H1 (cell line): ENCODE results near the gene NLRP1. TPM values are rescaled to one million over a fixed set of nuclear protein-coding genes. Genes with fewer than 3 reads are reported as not detected.

Experiments
- CTCF ChIA-PET: fragments of 300-600 bp; sonication (Branson Sonifier 250); formaldehyde crosslinking; loops from one replicate; lab custom pipeline; 2021; ENCODE audit not compliant: partially characterized antibody; lab: Charles Lee
- POLR2A ChIA-PET: fragments of 300-600 bp; sonication (Branson Sonifier 250); formaldehyde crosslinking; loops from one replicate; lab custom pipeline; 2021; ENCODE audit warnings: inconsistent platforms; ENCODE audit not compliant: partially characterized antibody; lab: Charles Lee
- DNase-seq, 2 experiments: peaks; one replicate each; pipeline versions ENCODE4 v3.0.0 to v3.0.0-alpha.2; 2010 to 2022; ENCODE audit warnings: low spot score in 2 of 2, low read depth in 1 of 2, mixed read lengths in 1 of 2
- FAIRE-seq: peaks from 2 replicates; lab custom pipeline; 2011; peaks lifted over from hg19 to GRCh38; lab: Jason Lieb, UNC
- H2AFZ ChIP-seq: 2 replicates; pipeline ENCODE4 v1.8.1; 2012; ENCODE audit warnings: low read length, inconsistent platforms
- H2AK5ac ChIP-seq: 2 replicates; pipeline ENCODE4 v1.6.1; 2013; ENCODE audit warnings: low read depth, low read length
- H2BK120ac ChIP-seq: replicated peaks from 2 replicates; pipeline ENCODE3; 2013; ENCODE audit warnings: low read depth, low read length, inconsistent platforms
- H2BK12ac ChIP-seq: 2 replicates; pipeline ENCODE4 v1.6.1; 2013; ENCODE audit warnings: low read depth, low read length
- H2BK15ac ChIP-seq: 2 replicates; pipeline ENCODE4 v1.6.1; 2013; ENCODE audit warnings: low read length
- H2BK20ac ChIP-seq: 2 replicates; pipeline ENCODE4 v1.6.1; 2013; ENCODE audit warnings: low read length
- H2BK5ac ChIP-seq: 2 replicates; pipeline ENCODE4 v1.6.1; 2013; ENCODE audit warnings: low read depth, low read length
- H3K14ac ChIP-seq: 2 replicates; pipeline ENCODE4 v1.6.1; 2013; ENCODE audit warnings: inconsistent platforms; ENCODE audit not compliant: insufficient read length
- H3K18ac ChIP-seq: 2 replicates; pipeline ENCODE4 v1.6.1; 2013; ENCODE audit warnings: low read length; ENCODE audit errors: extremely low read depth
- H3K23ac ChIP-seq: 2 replicates; pipeline ENCODE4 v1.6.1; 2013; ENCODE audit warnings: inconsistent platforms; ENCODE audit not compliant: insufficient read length
- H3K23me2 ChIP-seq: 2 replicates; pipeline ENCODE4 v1.6.1; 2013; ENCODE audit warnings: low read depth, low read length
- H3K27ac ChIP-seq: 2 replicates; pipeline ENCODE4 v1.6.1; 2011; ENCODE audit warnings: low read depth, low read length, inconsistent platforms
- H3K27me3 ChIP-seq, 4 experiments: replicated peaks in 1 of 4; 1 replicate in 1 of 4; 2 replicates in 3 of 4; pipeline versions ENCODE4 v1.6.1 to v1.8.1; 2011 to 2013; ENCODE audit warnings: low read length in 3 of 4, mild to moderate bottlenecking in 3 of 4, inconsistent platforms in 2 of 4, mixed read lengths in 2 of 4, moderate library complexity in 1 of 4; ENCODE audit not compliant: control insufficient read depth in 3 of 4, insufficient read depth in 3 of 4; ENCODE audit errors: extremely low read depth in 1 of 4
- H3K36me3 ChIP-seq, 4 experiments: 2 replicates each; pipeline versions ENCODE4 v1.6.1 to v1.8.1; 2011 to 2013; ENCODE audit warnings: mild to moderate bottlenecking in 4 of 4, low read length in 3 of 4, moderate library complexity in 2 of 4, control low read depth in 1 of 4, inconsistent platforms in 1 of 4; ENCODE audit not compliant: insufficient read depth in 4 of 4, control insufficient read depth in 2 of 4
- H3K4ac ChIP-seq: replicated peaks from 2 replicates; pipeline ENCODE3; 2013; ENCODE audit warnings: low read length, low read depth, mixed read lengths, inconsistent platforms; ENCODE audit not compliant: insufficient read length
- H3K4me1 ChIP-seq, 4 experiments: replicated peaks in 1 of 4; 1 replicate in 1 of 4; 2 replicates in 3 of 4; pipeline versions ENCODE4 v1.6.1 to v1.8.1; 2011 to 2013; ENCODE audit warnings: low read length in 3 of 4, inconsistent platforms in 2 of 4, mixed read lengths in 1 of 4; ENCODE audit not compliant: insufficient read depth in 4 of 4, control insufficient read depth in 3 of 4
- H3K4me2 ChIP-seq, 2 experiments: 2 replicates each; pipeline versions ENCODE4 v1.6.1 to v1.8.1; 2011 to 2013; ENCODE audit warnings: low read depth in 2 of 2, low read length in 2 of 2, control low read depth in 1 of 2, inconsistent platforms in 1 of 2, mild to moderate bottlenecking in 1 of 2; ENCODE audit not compliant: insufficient read depth in 1 of 2
- H3K4me3 ChIP-seq, 4 experiments: fragments of 200-600, 300-600 bp in 1 of 4; sonication (generic), shearing (Covaris generic), sonication (Bioruptor Twin) in 1 of 4; 2 replicates each; pipeline versions ENCODE4 v1.5.1 to v1.8.1; 2011 to 2016; ENCODE audit warnings: low read length in 4 of 4, low read depth in 3 of 4, control low read depth in 2 of 4, inconsistent platforms in 2 of 4, mild to moderate bottlenecking in 2 of 4, mixed read lengths in 1 of 4, moderate library complexity in 1 of 4; ENCODE audit not compliant: insufficient read depth in 2 of 4; ENCODE audit errors: extremely low read depth in 1 of 4
- H3K56ac ChIP-seq: replicated peaks from 2 replicates; pipeline ENCODE3; 2013; ENCODE audit warnings: low read depth, mild to moderate bottlenecking, mixed read lengths, low read length, inconsistent platforms; ENCODE audit not compliant: insufficient read length
- H3K79me1 ChIP-seq: 2 replicates; pipeline ENCODE4 v1.6.1; 2013; ENCODE audit warnings: low read depth, low read length, control low read depth
- H3K79me2 ChIP-seq, 2 experiments: 2 replicates each; pipeline versions ENCODE4 v1.6.1 to v1.8.1; 2012 to 2013; ENCODE audit warnings: low read length in 2 of 2, mild to moderate bottlenecking in 2 of 2, inconsistent platforms in 1 of 2; ENCODE audit not compliant: insufficient read depth in 2 of 2, control insufficient read depth in 1 of 2
- H3K9ac ChIP-seq, 4 experiments: replicated peaks in 1 of 4; 1 replicate in 1 of 4; 2 replicates in 3 of 4; pipeline versions ENCODE4 v1.6.1 to v1.8.1; 2011 to 2013; ENCODE audit warnings: low read depth in 3 of 4, low read length in 3 of 4, control low read depth in 2 of 4, mild to moderate bottlenecking in 2 of 4, moderate library complexity in 2 of 4, inconsistent platforms in 1 of 4; ENCODE audit errors: extremely low read depth in 1 of 4
- H3K9me3 ChIP-seq, 2 experiments: 2 replicates each; pipeline versions ENCODE4 v1.6.1 to v1.8.1; 2012 to 2013; ENCODE audit warnings: mild to moderate bottlenecking in 2 of 2, moderate library complexity in 2 of 2, control low read depth in 1 of 2, inconsistent platforms in 1 of 2, low read depth in 1 of 2, low read length in 1 of 2, mixed read lengths in 1 of 2; ENCODE audit not compliant: insufficient read depth in 2 of 2
- H4K20me1 ChIP-seq, 2 experiments: replicated peaks in 1 of 2; 2 replicates each; pipeline versions ENCODE3 to v1.8.1; 2011 to 2013; ENCODE audit warnings: inconsistent platforms in 2 of 2, low read length in 2 of 2, mild to moderate bottlenecking in 1 of 2; ENCODE audit not compliant: insufficient read depth in 2 of 2, control insufficient read depth in 1 of 2
- H4K5ac ChIP-seq: 2 replicates; pipeline ENCODE4 v1.6.1; 2013; ENCODE audit warnings: low read length, low read depth, mixed read lengths, inconsistent platforms; ENCODE audit not compliant: insufficient read length
- H4K8ac ChIP-seq: 2 replicates; pipeline ENCODE4 v1.8.0; 2013; ENCODE audit warnings: mild to moderate bottlenecking, moderate library complexity, low read length, inconsistent platforms; ENCODE audit not compliant: insufficient read depth; ENCODE audit errors: extremely low read depth
- H4K91ac ChIP-seq: replicated peaks from 2 replicates; pipeline ENCODE3; 2013; ENCODE audit warnings: low read length, mixed read lengths, inconsistent platforms; ENCODE audit not compliant: insufficient read length
- ASH2L ChIP-seq: fragments of 200-600, 300-600 bp; sonication (generic); IDR thresholded peaks from one replicate; pipeline ENCODE4 v1.7.1; 2017; ENCODE audit warnings: low read length
- EGR1 ChIP-seq: IDR thresholded peaks from 2 replicates; pipeline ENCODE4 v1.6.1; 2011; ENCODE audit warnings: low read depth, low read length, borderline replicate concordance
- GABPA ChIP-seq: IDR thresholded peaks from 2 replicates; pipeline ENCODE4 v1.6.1; 2011; ENCODE audit warnings: mild to moderate bottlenecking, low read length, moderate library complexity, borderline replicate concordance; ENCODE audit not compliant: insufficient read depth
- GTF2F1 ChIP-seq: IDR thresholded peaks from 2 replicates; pipeline ENCODE4 v1.6.1; 2012; ENCODE audit warnings: low read depth, low read length, improper control_type of control experiment, borderline replicate concordance
- MAFK ChIP-seq: IDR thresholded peaks from 2 replicates; pipeline ENCODE4 v1.6.1; 2012; ENCODE audit warnings: low read depth, mild to moderate bottlenecking, improper control_type of control experiment, low read length
- SP2 ChIP-seq: IDR thresholded peaks from 2 replicates; pipeline ENCODE4 v1.6.1; 2012; ENCODE audit warnings: mild to moderate bottlenecking, low read length, inconsistent platforms
- TBP ChIP-seq: IDR thresholded peaks from 2 replicates; pipeline ENCODE4 v1.6.1; 2011; ENCODE audit warnings: low read depth, low read length, improper control_type of control experiment
- TEAD4 ChIP-seq: IDR thresholded peaks from 2 replicates; pipeline ENCODE4 v1.6.1; 2012; ENCODE audit warnings: low read depth, low read length, inconsistent platforms, mixed read lengths
- WGBS, 2 experiments: shearing (Covaris generic) in 1 of 2; methylation state at CpG; one replicate each; pipeline versions ENCODE4 v1.1.6 to v1.1.7; 2013 to 2015; ENCODE audit warnings: low lambda C conversion rate in 2 of 2, mixed read lengths in 2 of 2, inconsistent platforms in 1 of 2, low coverage in 1 of 2, missing lambda C conversion rate in 1 of 2; ENCODE audit not compliant: insufficient replicate concordance in 2 of 2, insufficient coverage in 1 of 2, insufficient read length in 1 of 2; ENCODE audit errors: extremely low coverage in 1 of 2, missing lambda C conversion rate in 1 of 2; 5-methylcytosine and 5-hydroxymethylcytosine counted together
- polyA plus RNA-seq, 7 experiments: library from polyadenylated mRNA; depleted of rRNA in 3 of 7; stranded (reverse) in 5 of 7; unstranded in 2 of 7; fragments of >200 nt in 5 of 7; fragments of 200-250 nt in 2 of 7; gene quantifications; 1 replicate in 5 of 7; 2 replicates in 1 of 7; 4 replicates in 1 of 7; pipeline versions ENCODE4 v1.2.1 to v1.2.3, GENCODE V29; 2011 to 2013; ENCODE audit warnings: missing spikeins in 2 of 7, mixed read lengths in 2 of 7
- total RNA-seq: library from RNA; stranded (reverse); fragmentation: NEBNext Ultra II Directional; extraction: Animal tissue kit (Norgen Biotek cat#: 25700); gene quantifications from 2 replicates; pipeline ENCODE4 v1.2.1, GENCODE V29; 2021
- TF ChIP-seq, protein P1 (sequence below): IDR thresholded peaks from 2 replicates; pipeline ENCODE4 v1.6.1; 2011; ENCODE audit warnings: low read depth, mild to moderate bottlenecking, low read length; ENCODE audit not compliant: insufficient read depth

Gene NLRP1
- total and polyA plus RNA-seq, 2 of the 8 experiments (the other 6 are each of a cell fraction or from before 2014, with no cell fraction given): 8.6 to 10.4 TPM

DNA sequence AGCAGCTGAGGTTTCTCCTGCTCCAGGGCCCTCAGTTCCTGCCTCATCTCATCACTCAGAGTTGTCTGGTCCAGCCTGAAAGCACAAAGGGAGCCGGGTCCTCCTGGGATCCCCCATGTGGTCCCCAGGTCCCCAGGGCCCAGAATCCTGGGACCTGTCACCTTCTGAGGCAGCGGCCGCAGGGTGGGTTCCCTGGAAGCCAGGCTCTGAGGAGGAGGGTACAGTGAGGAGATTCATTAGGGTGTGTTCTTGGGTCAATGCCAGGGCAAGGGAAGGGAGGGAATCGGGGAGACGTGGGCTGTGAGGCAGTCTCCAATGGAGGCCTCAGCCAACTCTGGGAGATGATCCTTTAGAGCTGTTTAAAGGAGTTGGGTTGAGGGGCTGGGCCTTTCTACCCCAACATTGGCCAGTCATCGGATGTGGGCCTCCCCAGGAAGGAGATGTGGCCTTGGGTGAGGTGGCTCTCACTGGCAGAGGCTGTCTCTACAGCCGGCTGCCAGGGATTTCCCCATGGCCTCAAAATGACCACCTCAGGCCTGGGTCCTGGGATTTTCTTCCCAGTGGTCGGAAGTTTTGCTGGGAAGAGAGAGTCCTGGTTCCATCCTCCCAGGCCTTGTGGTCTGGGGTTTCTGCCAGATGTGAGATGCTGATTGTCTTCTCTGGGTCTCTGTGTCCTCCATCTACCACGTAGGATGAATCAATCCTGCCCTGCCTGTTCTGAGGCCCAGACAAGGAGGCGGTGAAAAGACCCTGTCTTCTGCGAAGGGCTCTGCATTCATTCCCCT lies 47.3 kb downstream of the NLRP1 start:
- TF ChIP-seq TBP (no peak), GTF2F1 (no peak), EGR1 (no peak), TEAD4 (no peak), SP2 (no peak), MAFK (no peak), ASH2L (no peak), GABPA (no peak)
- TF ChIP-seq, protein P1, sequence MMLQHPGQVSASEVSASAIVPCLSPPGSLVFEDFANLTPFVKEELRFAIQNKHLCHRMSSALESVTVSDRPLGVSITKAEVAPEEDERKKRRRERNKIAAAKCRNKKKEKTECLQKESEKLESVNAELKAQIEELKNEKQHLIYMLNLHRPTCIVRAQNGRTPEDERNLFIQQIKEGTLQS: no peak
- Histone ChIP-seq H2AFZ (0 out of 2 replicates have a peak overlapping the region, but pooled peaks have one; percentile 24), H3K27ac (no peak overlapping the region), H2AK5ac (no peak overlapping the region), H3K56ac (no peak overlapping the region), H4K5ac (no peak overlapping the region), H3K14ac (no peak overlapping the region), H3K9ac (no peak overlapping the region), H3K23me2 (no peaks in the 10 kb centered on the region), H3K4me2 (no peak overlapping the region), H2BK12ac (no peak overlapping the region), H3K4me1 (peaks cover 0 to 6% (median 2%) of the 10 kb centered on the region in 4 experiments; a peak in 4 of 7 replicates), H3K36me3 (no peaks in the 10 kb centered on the region), H2BK15ac (no peak overlapping the region), H2BK20ac (no peak overlapping the region), H2BK5ac (no peak overlapping the region), H3K79me1 (no peaks in the 10 kb centered on the region), H4K8ac (peak overlapping the region; percentile 59; the same call in 1 of the 2 replicates), H3K4me3 (no peak overlapping the region), H4K20me1 (no peaks in the 10 kb centered on the region), H3K23ac (no peak overlapping the region), H3K27me3 (no peaks in the 10 kb centered on the region), H4K91ac (no peak overlapping the region), H3K79me2 (no peaks in the 10 kb centered on the region), H3K4ac (no peak overlapping the region), H3K18ac (no peak overlapping the region), H2BK120ac (no peak overlapping the region), H3K9me3 (no peaks in the 10 kb centered on the region)
- DNase-seq (no peak), FAIRE-seq (no peak)
- 91% methylated on average over 10 of the region's 11 CpGs; no CpG with 5 or more reads in 1 of the 2 experiments for WGBS, 2 experiments
- POLR2A ChIA-PET: interaction anchor here (1.5 kb wide), 1 partner anchor 14 kb away, joined by 4 read pairs; no protein-coding TSS in a partner anchor
- CTCF ChIA-PET: interaction anchor here (0.6 to 0.7 kb wide), 2 partner anchors 10 to 331 kb away, joined by 3 read pairs; no protein-coding TSS in a partner anchor
